Neural progenitor cell (in vitro differentiated cells): ENCODE results near the gene OR8H1.

ENCODE experiments used
- EZH2 ChIP-seq: fragments of 200-600 bp; sonication (generic); IDR thresholded peaks from 2 replicates; pipeline ENCODE4 v1.6.1; 2017; ENCODE audit warnings: antibody characterized with exemption, mild to moderate bottlenecking, moderate library complexity
- EZH2phosphoT487 ChIP-seq: fragments of 200-600 bp; sonication (generic); IDR thresholded peaks from 2 replicates; pipeline ENCODE4 v1.6.1; 2017; ENCODE audit warnings: antibody characterized with exemption
- TF ChIP-seq, protein P1 (sequence below): fragments of 200-600 bp; sonication (generic); IDR thresholded peaks from 2 replicates; pipeline ENCODE4 v1.5.1; 2017; ENCODE audit warnings: antibody characterized with exemption, mild to moderate bottlenecking

DNA sequence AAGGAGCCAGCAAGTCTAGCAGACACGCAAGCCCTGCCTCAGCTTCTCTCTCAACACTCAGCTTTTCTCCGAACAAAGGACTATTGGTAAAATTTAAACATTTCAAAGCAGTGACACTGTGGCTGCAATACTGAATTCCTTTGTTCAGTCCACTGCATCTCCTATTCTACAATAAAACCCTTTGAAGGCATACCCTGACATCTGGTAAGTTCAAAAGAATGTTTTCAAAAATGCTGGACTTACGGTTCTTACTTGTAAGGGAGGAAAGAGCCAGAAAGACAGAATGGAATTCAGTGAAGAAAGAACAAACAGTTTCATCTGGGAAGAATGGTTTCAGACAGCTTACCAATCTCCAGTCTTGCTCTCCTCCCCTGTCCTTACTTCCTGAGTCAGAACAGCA lies 41.1 kb upstream of the OR8H1 start:
- TF ChIP-seq, protein P1, sequence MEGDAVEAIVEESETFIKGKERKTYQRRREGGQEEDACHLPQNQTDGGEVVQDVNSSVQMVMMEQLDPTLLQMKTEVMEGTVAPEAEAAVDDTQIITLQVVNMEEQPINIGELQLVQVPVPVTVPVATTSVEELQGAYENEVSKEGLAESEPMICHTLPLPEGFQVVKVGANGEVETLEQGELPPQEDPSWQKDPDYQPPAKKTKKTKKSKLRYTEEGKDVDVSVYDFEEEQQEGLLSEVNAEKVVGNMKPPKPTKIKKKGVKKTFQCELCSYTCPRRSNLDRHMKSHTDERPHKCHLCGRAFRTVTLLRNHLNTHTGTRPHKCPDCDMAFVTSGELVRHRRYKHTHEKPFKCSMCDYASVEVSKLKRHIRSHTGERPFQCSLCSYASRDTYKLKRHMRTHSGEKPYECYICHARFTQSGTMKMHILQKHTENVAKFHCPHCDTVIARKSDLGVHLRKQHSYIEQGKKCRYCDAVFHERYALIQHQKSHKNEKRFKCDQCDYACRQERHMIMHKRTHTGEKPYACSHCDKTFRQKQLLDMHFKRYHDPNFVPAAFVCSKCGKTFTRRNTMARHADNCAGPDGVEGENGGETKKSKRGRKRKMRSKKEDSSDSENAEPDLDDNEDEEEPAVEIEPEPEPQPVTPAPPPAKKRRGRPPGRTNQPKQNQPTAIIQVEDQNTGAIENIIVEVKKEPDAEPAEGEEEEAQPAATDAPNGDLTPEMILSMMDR, result no peak
- TF ChIP-seq EZH2phosphoT487, result no peak
- no peak for TF ChIP-seq EZH2
